ENCODE results near the gene TEAD3.
"Not testable (repeated sequence)": the region's sequence is repeated elsewhere in the genome, so short reads cannot be mapped to it uniquely, and the experiment has no call there.

The TEAD3 gene

DNA sequence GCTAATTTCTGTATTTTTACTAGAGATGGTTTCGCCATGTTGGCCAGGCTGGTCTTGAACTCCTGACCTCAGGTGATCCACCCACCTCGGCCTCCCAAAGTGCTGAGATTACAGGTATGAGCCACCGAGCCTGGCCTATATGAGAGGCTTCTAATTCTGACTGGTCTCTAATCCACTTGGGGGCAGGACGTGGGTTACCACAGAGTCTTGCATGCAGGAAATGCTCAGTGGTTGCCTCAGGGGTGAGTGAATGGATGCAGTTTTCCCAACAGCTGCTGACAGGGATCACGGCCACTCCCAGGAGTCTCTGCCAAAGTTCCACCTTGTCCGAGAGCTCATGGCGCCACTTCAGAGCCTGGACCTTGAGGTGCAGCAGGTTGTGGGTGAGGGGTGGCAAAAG is 51.2 kb downstream of the TEAD3 start:
- no peak for DNase-seq

DNA sequence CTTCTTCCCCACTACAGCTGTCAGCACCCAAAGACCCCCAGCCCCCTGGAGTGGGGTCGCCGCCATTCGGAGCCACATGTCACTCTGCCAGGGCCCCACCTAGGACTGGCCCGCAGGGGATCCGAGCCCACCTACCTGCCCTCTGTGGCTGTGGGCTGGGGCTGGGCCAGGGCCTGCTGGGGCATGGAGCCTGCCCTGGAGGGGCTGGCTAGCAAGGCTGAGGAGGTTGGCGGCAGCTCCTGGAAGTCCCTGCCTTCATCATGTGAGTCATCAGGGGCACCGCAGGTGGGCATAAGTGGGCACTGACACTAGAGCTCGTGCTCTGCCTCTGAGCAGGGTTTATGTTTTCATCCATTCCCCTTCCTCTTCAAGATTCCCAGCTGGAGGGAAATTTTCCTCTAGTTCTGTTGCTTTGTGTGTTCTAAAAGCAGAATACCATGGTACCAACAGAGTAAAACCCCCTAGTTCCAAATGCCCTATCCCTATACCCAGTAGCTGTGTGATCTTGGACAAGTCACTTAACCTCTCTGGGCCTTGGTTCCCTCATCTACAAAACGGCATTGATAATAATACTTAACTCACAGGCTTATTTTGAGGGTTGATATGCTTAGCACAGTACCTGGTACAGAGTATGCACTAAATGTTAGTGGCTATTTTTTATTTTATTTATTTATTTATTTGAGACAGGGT is 53.4 kb downstream of the TEAD3 start:
- no peak for DNase-seq

DNA sequence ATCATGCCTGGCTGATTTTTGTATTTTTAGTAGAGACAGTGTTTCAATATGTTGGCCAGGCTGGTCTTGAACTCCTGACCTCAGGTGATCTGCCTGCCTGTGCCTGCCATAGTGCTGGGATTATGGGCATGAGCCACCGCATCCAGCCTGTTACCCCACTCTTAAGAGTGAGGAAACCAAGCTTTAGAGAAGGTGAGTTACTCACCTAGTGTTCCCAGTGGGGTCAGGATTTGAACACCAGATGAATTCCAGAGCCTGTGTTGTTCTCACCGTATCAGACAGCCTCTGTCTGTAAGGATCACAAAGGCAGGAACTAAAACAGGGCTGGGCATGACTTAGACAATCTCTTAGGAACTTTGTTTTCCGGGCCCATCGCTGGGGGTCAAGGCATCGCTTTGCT is 54.2 kb downstream of the TEAD3 start:
- DNase-seq = no peak

DNA sequence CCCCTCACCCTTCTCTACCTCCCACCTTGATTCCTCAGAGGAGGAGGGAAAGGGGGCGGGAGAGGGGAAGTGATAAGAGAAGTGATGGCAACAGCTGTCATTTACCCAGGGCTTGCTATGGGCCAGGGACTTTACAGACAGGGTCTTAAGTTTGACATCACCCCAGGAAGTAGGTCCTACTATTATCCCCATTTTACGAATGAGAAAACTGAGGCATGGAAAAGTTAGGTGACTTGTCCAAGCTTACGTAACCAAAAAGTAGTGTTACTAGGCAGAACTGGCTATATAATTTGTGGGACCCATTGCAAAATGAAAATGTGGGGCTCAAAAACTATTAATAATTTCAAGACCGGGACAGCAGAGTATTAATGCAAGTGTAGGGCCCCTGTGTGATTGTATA is 55.2 kb downstream of the TEAD3 start:
- no peak for DNase-seq

DNA sequence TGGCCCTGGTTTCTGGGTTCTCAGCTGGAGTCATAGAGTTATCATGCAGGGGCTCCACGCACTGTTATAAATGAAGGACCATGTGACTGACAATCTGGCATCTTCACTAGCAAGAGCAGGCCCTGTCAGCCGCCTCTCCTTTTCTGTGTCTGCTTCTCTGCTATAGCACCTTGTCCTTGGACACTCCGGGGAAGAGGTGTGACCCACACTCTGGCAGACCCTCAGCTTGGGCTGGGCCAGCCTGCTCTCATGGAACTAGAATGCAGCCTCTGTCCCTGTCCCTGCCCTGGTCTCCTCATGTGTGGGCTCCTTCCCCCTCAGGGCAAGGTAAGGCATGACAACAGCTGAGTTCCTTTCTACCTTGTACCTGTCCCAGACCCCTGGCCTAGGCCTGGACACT is 55.7 kb downstream of the TEAD3 start:
- no peak for DNase-seq

DNA sequence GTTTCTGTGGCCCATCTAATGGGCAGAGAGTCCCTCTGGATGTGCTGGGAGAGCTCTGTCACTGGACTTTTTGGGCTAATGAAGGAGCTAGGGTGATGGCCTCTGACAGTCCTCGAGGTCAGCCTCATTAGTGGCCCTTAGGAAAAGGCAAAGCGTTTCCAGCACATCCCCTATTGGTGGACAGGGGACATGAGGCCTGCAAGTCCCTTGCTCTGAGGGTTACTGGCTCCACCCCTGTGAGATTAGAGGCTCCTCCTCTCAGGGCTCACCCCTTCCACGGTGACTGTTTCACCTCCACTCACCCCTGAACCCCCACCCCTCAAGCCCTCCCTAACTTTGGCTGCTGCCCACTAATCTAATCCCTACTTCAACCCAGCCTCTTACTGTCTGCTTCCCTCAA is 57.6 kb downstream of the TEAD3 start:
- no peak for DNase-seq

DNA sequence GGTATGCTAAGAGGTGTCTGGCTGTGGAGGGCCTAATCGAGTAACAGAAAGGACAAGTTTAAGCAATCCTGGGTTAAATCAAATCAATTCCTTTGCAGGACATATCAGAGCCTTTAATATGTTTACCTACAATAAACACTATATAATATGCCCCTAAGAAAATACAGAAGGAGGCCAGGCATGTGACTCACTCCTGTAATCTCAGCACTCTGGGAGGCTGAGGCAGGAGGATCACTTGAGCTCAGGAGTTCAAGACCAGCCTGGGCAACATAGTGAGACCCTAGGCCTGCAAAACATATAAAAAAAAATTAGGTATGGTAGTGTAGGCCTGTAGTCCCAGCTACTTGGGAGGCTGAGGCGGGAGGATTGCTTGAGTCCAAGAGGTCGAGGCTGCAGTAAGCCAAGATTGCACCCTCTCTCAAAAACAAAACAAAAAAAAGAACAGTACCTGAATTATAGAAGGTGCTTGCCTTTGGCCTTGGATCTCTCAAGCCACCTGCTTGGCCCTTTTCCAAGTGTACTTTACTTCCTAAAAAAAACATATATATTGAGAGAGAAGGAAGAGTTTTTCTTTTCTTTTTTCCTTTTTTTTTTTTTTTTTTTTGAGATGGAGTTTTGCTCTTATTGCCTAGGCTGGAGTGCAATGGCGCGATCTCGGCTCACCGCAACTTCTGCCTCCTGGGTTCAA is 58.4 kb downstream of the TEAD3 start:
- DNase-seq = not testable (repeated sequence)

DNA sequence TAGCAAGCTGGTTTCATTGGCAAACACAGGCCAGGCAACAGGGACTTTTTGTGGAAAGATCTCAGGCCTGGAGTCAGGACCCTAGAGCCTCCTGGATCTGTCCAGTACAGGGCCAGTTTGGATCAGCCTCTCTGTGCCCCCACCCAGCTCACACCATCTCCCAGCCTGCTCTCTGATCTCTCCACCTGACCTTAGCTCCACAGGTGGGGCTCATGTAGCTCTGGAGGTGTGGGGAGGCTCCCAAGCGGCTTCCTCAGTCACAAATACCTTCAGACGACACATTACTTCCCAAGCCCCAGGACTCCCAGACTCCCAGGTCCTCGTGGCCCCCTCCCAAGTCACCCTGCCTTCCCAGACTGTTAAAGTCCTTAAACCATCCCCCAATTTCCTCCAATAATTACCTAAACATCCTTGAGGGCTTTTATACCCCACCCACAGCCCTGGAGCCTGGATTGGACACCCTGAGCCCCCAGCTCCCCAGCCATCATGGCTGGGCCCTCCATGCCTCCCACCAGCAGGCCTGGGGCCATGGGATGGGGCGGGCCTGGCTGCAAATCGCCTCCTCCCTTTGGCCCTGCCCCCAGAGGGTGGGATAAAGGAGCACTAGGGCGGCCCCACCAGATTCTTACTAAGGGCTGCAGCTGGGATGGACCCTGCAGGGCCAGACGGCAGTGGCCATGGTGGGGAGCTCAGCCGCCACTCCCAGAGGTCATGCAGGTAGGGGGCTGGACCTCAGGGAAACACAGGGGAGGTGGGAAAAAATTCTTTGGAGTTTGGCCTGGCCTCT is 60.6 kb downstream of the TEAD3 start:
- no peak for DNase-seq

DNA sequence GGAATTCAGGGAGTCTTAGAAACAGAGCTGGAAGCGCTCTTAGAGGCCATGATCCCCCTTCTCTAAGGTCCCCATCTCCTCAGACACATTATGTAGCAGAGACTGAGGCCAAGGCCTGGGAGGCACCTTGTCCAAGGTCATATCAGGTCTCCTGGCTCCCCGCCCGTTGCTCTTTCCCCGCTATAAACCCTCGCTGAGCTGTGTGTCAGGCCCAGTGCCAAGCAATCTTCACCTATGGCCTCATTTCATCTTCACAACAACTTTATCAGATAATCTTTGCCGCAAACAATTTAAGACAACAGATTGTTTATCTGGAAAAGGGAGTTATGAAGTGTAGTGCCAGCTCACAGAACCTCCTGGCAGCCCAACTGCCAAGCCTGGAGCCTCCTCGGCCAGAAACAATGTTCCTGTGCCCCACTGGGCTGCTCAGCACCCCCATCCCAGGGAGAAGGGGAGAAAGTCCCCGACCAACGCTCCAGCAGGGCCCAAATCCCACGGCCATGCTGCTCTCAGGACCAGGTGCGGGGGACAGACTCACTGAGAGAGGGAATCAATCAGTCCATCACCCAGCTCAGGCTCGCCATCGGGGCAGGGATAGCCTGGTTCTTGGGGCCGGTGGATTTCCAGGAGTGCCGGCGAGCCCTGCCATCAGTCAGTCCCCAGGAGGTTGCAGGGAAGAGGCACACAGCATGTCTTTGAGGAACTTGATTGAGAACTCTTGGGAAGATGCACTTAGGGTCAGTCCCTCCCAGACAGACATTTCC is 61.6 kb downstream of the TEAD3 start:
- no peak for DNase-seq

DNA sequence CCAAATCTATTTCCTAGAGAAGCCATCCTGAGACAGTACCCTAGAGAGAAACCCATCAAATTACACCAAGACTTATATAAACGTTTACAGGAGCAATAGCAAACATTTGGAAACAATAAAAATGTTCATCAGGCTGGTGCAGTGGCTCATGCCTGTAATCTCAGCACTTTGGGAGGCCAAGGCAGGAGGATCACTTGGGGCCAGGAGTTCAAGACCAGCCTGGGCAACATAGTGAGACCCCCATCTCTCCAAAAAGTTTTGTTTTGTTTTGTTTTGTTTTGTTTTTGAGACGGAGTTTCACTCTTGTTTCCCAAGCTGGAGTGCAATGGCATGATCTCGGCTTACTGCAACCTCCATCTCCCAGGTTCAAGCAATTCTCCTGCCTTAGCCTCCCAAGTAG is 64.2 kb downstream of the TEAD3 start:
- DNase-seq = not testable (repeated sequence)

DNA sequence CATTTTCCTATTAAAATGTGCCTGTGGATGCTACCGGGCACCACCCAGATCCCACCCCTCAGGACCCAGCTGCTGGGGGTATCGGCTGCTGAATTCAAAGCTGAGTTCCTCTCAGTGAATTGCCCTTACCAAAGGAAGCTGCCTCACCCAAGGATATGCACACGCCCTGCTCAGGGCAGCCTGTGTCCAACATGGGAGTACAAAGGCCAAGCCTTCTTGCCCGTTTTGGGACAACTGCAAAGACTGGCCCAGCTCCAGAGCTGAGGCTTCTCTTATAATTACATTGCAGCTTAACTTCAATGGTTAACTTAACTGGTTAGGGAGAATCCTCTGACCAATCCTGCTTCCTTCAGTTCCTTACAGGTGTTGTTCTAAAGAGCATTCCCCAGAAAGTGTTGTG is 64.6 kb downstream of the TEAD3 start:
- no peak for DNase-seq

DNA sequence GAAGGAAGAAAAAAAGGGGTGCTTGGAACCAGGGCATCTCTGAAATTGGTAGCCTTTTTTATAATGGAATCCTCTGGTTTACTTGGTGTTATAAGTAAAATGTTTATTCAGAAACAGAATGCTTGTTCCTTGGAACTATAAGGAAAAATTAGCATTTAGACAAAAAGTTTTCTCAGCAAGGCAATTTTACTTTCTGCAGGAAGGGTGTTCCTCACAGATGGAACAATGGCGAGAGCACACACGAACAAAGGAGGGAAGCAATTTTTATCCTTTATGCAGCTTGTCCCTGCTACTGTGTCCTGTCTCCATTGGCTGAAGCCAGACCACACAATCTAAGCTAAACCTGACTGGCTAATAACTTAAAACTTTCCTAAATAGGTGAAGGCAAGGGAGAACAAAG is 67.4 kb downstream of the TEAD3 start:
- no peak for DNase-seq

DNA sequence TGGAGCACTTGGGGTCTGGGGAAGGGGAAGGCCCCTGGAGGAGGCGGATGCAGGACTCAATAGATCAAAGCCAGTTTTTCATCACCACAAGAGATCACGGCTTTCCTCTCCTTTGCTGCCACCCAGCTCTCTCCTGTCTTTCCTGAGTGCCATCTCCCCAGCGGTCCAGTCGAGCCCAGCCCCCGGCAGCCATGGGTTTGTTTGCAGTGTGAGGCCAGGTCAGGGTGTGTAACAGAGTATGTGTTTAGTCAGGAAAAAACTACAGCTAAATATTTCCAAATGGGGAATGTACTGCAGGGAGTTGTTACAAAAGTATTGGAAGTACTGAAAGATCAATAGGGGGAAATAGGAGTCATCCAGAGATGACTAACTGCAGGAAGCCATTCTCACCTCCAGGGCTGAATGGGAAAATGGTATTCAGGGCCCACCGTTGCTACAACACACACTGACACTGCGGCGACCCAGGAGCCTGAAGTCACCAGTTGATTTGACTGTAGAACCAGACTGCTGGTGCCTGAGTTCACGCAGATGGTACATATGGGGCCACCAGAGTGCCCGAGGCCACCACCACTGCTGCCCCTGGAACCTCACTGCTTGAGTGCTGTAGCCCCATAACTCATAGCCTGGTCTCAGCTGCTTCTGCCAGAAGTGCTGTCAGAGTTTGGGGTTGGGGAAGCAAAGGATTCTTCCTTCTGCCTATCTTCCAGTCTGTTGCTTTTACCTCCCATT is 68.3 kb downstream of the TEAD3 start:
- DNase-seq = no peak

DNA sequence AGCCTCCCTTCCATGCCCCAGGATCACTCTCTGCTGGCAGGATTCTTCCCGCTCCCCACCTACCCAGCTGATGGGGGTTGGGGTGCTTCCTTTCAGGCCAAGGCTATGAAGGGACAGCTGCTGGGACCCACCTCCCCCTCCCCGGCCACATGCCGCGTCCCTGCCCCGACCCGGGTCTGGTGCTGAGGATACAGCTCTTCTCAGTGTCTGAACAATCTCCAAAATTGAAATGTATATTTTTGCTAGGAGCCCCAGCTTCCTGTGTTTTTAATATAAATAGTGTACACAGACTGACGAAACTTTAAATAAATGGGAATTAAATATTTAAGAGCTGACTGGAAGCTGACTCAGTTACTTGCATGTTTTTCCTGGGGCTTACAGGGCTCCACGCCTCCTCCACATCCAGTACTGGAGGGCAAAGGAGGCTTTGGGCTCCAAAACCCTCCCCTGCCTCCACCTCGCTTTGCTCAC is 69.0 kb downstream of the TEAD3 start:
- no peak for DNase-seq

DNA sequence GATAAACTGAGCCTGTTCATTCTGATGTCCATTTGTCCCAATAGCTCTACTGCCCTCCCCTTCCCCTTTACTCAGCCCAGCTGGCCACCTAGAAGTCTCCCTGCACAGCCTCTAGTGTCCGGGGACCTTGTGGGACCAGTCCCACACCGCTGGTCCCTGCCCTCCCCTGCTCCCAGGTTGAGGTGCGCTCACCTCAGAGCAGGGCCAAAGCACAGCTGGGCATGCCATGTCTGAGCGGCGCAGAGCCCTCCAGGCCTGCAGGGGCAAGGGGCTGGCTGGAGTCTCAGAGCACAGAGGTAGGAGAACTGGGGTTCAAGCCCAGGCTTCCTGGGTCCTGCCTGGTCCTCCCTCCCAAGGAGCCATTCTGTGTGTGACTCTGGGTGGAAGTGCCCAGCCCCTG is 69.4 kb downstream of the TEAD3 start:
- no peak for DNase-seq

DNA sequence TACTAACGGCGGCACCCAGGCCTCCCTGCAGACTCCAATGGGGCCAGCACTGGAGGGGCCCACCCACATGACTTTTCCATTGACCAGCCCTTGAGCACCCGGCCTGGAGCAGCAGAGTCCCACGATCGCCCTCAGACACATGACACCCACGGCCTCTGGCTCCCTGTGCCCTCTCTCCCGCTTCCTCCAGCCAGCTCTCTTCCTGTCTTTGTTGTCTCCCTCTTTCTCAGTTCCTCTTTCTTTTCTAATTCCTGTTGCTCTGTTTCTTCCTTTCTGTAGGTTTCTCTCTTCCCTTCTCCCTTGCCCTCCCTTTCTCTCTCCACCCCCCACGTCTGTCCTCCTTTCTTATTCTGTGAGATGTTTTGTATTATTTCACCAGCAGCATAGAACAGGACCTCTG is 70.8 kb downstream of the TEAD3 start:
- no peak for DNase-seq

DNA sequence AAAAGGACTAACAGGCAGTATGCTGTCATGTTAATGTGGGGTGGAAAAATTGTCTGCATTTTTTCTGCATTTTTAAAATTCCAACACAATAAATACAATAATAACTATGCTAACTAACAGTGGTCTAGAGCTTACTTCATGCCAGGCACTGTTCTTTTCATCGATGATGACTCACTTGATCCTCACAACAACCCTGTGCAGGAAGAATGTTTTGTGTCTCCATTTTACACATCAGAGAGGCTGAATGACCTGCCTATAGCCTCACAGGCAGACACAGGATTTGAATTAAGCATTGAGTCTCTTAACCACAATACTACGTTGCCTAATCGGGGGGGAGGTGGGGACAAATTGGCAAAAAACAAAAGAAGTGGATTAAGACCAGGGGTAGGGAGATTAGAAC is 71.6 kb downstream of the TEAD3 start:
- no peak for DNase-seq

Data from NCI-H2171 (cell line).